ENCODE data around the gene HSD17B7.

DNA sequence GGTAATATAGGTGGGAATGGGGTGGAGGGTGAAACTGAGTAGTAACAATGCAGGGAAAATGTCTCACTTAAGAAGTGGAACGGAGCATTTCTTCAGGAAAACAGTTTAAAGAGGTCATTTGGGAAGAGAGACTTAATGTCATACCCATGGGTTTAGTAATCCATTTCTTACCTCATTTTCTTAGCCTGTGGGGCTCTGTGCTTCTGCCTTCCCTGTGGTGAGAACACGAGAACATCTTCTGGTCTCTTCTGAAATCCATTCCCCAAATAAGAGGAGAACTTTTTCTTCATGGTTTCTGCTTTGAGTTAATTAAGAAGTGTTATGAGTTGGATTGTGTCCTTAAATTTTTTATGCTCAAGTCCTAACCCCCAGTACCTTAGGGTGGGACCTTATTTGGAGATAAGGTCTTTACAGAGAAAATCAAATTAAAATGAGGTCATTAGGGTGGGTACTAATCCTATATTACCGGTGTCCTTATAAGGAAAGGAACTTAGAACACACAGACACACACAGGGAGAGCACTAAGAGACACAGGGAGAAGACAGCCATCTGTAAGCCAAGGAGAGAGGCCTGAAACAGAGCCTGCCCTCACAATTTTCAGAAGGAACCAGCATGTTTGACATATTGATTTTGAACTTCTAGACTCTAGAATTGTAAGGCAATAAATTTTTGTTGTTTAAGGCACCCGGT is 65.1 kb downstream of the HSD17B7 start:
- TF ChIP-seq, protein P1, sequence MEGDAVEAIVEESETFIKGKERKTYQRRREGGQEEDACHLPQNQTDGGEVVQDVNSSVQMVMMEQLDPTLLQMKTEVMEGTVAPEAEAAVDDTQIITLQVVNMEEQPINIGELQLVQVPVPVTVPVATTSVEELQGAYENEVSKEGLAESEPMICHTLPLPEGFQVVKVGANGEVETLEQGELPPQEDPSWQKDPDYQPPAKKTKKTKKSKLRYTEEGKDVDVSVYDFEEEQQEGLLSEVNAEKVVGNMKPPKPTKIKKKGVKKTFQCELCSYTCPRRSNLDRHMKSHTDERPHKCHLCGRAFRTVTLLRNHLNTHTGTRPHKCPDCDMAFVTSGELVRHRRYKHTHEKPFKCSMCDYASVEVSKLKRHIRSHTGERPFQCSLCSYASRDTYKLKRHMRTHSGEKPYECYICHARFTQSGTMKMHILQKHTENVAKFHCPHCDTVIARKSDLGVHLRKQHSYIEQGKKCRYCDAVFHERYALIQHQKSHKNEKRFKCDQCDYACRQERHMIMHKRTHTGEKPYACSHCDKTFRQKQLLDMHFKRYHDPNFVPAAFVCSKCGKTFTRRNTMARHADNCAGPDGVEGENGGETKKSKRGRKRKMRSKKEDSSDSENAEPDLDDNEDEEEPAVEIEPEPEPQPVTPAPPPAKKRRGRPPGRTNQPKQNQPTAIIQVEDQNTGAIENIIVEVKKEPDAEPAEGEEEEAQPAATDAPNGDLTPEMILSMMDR (IDR thresholded peaks at IDR 0.05): no peak
- no peak for TF ChIP-seq POLR2A (IDR thresholded peaks at IDR 0.05)

Data from thyroid gland (tissue), 4 donors.